Lung (tissue), 12 donors: ENCODE results near the gene IRX1. TPM values are rescaled to one million over a fixed set of nuclear protein-coding genes. Genes with fewer than 3 reads are reported as not detected.

Experiments
- ATAC-seq: fragments of 200-7000 bp; cut with Tn5 transposase; one replicate; pipeline ENCODE4 v1.9.1; 2020; ENCODE audit warnings: moderate number of reproducible peaks; ENCODE audit not compliant: insufficient read depth, low FRiP score
- DNase-seq, 3 donors: peaks; one replicate each; pipeline ENCODE4 v3.0.0-alpha.2; 2013 to 2017
- H3K27ac ChIP-seq, 2 donors: one replicate each; pipeline ENCODE4 v1.5.1; 2013; ENCODE audit warnings: mild to moderate bottlenecking in 2 of 2, moderate library complexity in 2 of 2, control low read depth in 1 of 2, inconsistent platforms in 1 of 2, low read depth in 1 of 2, low read length in 1 of 2
- H3K27me3 ChIP-seq, 3 donors: one replicate each; pipeline ENCODE4 v1.5.1; 2013; ENCODE audit warnings: low read length in 2 of 3; ENCODE audit not compliant: control insufficient read depth in 3 of 3, insufficient read depth in 3 of 3
- H3K36me3 ChIP-seq, 4 donors: one replicate each; pipeline ENCODE4 v1.5.1; 2013; ENCODE audit warnings: low read length in 4 of 4, mild to moderate bottlenecking in 1 of 4, moderate library complexity in 1 of 4; ENCODE audit not compliant: control insufficient read depth in 4 of 4, insufficient read depth in 4 of 4
- H3K4me1 ChIP-seq, 5 donors: one replicate each; pipeline ENCODE4 v1.5.1; 2013; ENCODE audit warnings: low read length in 5 of 5, mild to moderate bottlenecking in 2 of 5, moderate library complexity in 1 of 5; ENCODE audit not compliant: control insufficient read depth in 5 of 5, insufficient read depth in 5 of 5
- H3K4me3 ChIP-seq: one replicate; pipeline ENCODE4 v1.5.1; 2013; ENCODE audit warnings: mild to moderate bottlenecking, control low read depth, moderate library complexity
- H3K9ac ChIP-seq, 2 donors: one replicate each; pipeline ENCODE4 v1.5.1; 2013; ENCODE audit warnings: low read length in 2 of 2, control low read depth in 1 of 2; ENCODE audit not compliant: insufficient read depth in 1 of 2
- H3K9me3 ChIP-seq, 4 donors: one replicate each; pipeline ENCODE4 v1.5.1; 2013; ENCODE audit warnings: low read length in 3 of 4, mild to moderate bottlenecking in 1 of 4, moderate library complexity in 1 of 4; ENCODE audit not compliant: control insufficient read depth in 4 of 4, insufficient read depth in 3 of 4
- WGBS, 2 donors: extraction: QIAGEN DNeasy Blood & Tissue Kit; methylation state at CpG; one replicate each; pipeline ENCODE4 v1.1.7; 2013; 5-methylcytosine and 5-hydroxymethylcytosine counted together
- polyA plus RNA-seq, 2 donors: library from polyadenylated mRNA; stranded (reverse); fragments of 200-250 nt; gene quantifications; one replicate each; pipeline ENCODE4 v1.2.1, GENCODE V29; 2013
- total RNA-seq, 2 donors: library from RNA; depleted of rRNA in 1 of 2; stranded (reverse); fragments of >200 nt in 1 of 2; gene quantifications; one replicate each; pipeline ENCODE4 v1.2.1, GENCODE V29; 2014 to 2021
- TF ChIP-seq, protein P1 (sequence below): IDR thresholded peaks from 2 replicates; pipeline ENCODE4 v1.5.1; 2012; ENCODE audit warnings: mild to moderate bottlenecking; ENCODE audit errors: control extremely low read depth, extremely low read depth
- donor health status: control.
- donor health status: control.
- donor health status: Bipolar disorder and iron deficiency.
- donor health status: healthy.
- donor health status: DM: yes; HTN: yes; CAD: no.

The IRX1 gene
- total and polyA plus RNA-seq, 4 donors = 3.6 to 25.7 (median 9.1) TPM

DNA sequence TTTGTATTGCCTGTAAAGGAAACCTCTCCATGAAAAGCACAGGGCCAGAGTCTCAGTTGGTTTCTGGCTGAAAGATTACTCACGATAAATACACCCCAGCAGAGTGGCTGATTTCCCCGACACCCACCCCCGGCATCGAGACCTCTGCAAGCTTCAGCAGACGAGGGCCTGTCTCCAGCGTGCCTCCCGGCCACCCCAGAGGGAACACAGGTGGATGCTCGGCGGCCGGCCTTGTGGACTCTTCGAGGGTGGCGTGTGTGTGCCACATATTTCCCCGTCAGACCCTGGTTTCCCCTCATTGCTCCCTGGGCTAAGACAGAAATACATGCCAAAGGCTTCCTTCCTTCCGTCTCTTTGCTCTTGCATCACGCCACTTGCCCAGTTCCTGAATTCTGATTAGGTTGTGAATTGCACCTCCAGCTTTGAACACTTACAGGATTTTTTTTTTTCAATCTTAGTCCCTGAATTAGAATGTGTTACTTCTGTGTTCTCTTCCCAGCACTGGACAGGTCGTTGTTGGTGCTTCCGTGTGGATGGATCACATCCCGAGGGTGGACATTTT lies 13.6 kb downstream of the IRX1 start:
- Histone ChIP-seq H3K9me3 (no peaks in the 10 kb centered on the region), H3K36me3 (no peaks in the 10 kb centered on the region), H3K4me3 (no peak overlapping the region), H3K27ac (no peak overlapping the region), H3K27me3 (peaks cover 3 to 49% (median 49%) of the 10 kb centered on the region in 3 donors), H3K4me1 (no peaks in the 10 kb centered on the region), H3K9ac (no peak overlapping the region)
- WGBS, 2 donors = 62 to 67% methylated on average over 18 of the region's 18 CpGs
- TF ChIP-seq, protein P1, sequence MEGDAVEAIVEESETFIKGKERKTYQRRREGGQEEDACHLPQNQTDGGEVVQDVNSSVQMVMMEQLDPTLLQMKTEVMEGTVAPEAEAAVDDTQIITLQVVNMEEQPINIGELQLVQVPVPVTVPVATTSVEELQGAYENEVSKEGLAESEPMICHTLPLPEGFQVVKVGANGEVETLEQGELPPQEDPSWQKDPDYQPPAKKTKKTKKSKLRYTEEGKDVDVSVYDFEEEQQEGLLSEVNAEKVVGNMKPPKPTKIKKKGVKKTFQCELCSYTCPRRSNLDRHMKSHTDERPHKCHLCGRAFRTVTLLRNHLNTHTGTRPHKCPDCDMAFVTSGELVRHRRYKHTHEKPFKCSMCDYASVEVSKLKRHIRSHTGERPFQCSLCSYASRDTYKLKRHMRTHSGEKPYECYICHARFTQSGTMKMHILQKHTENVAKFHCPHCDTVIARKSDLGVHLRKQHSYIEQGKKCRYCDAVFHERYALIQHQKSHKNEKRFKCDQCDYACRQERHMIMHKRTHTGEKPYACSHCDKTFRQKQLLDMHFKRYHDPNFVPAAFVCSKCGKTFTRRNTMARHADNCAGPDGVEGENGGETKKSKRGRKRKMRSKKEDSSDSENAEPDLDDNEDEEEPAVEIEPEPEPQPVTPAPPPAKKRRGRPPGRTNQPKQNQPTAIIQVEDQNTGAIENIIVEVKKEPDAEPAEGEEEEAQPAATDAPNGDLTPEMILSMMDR = no peak
- no peak for DNase-seq
- no peak for ATAC-seq

DNA sequence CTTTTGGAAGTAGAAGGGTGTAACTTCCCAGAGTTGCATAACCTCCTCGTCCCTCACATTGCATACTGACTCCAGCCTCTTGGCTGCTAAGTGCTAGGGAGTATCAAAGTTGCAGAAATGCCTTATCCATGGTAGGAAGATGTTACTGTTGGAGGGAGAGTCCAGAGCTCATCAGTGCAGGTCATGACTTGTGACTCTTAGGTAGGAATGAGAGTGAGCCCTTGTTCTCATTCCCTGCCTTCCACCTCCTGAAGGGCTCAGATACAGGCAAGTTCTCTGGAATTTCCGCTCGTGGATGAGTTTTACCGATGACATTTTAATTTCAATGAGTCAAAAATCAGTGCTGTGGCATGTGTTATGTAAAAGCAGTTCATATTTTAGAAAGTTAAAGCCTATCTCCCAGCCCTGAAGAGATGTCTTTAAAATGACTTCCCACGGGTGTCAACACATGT lies 17.0 kb downstream of the IRX1 start:
- H3K9ac ChIP-seq = no peak overlapping the region
- DNase-seq = no peak

DNA sequence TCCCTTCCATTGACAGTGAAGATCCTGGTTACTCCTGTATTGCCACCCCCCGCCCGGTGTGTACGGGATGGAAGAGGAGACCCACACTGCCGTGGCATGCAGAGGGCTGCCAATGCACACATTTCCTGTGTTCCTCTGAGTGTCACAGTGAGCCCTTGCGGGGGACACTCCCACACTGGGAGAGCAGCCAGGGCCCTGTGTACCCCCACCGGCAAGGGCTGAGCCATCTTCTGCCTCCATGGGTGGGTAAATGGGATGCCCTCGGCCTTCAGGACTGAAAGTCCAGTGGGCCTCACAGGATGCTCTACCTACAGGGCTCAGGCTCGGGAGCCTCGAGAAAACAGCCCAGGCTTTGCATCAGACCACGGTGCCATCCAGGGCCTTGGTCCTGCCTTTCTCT lies 18.1 kb downstream of the IRX1 start:
- no peak for ATAC-seq
- Histone ChIP-seq H3K9ac (no peak overlapping the region), H3K4me3 (no peak overlapping the region), H3K36me3 (no peaks in the 10 kb centered on the region), H3K4me1 (no peaks in the 10 kb centered on the region), H3K27ac (no peak overlapping the region), H3K9me3 (no peaks in the 10 kb centered on the region), H3K27me3 (peaks cover 0 to 17% (median 7%) of the 10 kb centered on the region in 3 donors)
- TF ChIP-seq, protein P1 = no peak
- WGBS, 2 donors = 76% methylated on average over 10 of the region's 10 CpGs
- DNase-seq = no peak

More for the DNA sequence above, 17.0 kb downstream of the IRX1 start:
- Histone ChIP-seq H3K36me3 (no peaks in the 10 kb centered on the region), H3K27ac (no peak overlapping the region), H3K4me3 (no peak overlapping the region), H3K9me3 (no peaks in the 10 kb centered on the region), H3K27me3 (peaks cover 0 to 27% (median 17%) of the 10 kb centered on the region in 3 donors), H3K4me1 (no peaks in the 10 kb centered on the region)
- no peak for ATAC-seq
- TF ChIP-seq, protein P1 = no peak
- WGBS, 2 donors = 65 to 69% methylated on average over 5 of the region's 5 CpGs

DNA sequence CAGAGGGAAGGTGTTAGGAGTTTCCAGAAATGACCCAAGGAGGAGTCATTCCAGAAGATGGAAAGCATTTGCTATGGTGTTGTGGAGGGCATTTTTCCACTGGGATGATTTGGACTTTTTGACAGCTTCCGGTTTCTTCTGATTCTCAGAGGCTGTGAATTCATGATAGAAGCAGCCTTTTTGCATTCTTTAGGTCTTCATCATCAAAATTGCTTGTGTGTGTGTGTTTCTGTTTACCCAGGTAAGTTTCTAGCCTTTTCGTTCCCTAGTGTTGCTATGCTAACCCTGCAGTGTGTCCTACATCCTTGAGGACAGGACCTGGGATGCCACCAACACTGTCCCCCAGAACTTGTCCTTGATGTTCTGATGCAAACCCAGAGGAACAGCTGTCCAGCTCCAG lies 19.6 kb downstream of the IRX1 start:
- no peak for DNase-seq

More for the DNA sequence above, 19.6 kb downstream of the IRX1 start:
- Histone ChIP-seq H3K27me3 (peaks cover 0 to 5% (median 3%) of the 10 kb centered on the region in 3 donors), H3K36me3 (no peaks in the 10 kb centered on the region), H3K4me3 (no peak overlapping the region), H3K9me3 (peaks cover 0 to 2% (median 0%) of the 10 kb centered on the region in 4 donors), H3K9ac (no peak overlapping the region), H3K27ac (no peak overlapping the region), H3K4me1 (no peaks in the 10 kb centered on the region)
- TF ChIP-seq, protein P1 = no peak
- WGBS, 2 donors = 76 to 83% methylated on average over 2 of the region's 2 CpGs
- no peak for ATAC-seq
